DMS53 treated with DMSO at 0.1 percent for 48 hours (cell line): ENCODE results near the gene SLX4IP.

ENCODE experiments used
- DNase-seq: peaks from one replicate; lab custom pipeline; 2025; ENCODE audit not compliant: unreplicated experiment; lab: John Stamatoyannopoulos, UW

Gene SLX4IP

GRCh38 chr20:10625641-10626040 is 190.5 kb downstream of the SLX4IP start:
- DNase-seq = no peak

DNA sequence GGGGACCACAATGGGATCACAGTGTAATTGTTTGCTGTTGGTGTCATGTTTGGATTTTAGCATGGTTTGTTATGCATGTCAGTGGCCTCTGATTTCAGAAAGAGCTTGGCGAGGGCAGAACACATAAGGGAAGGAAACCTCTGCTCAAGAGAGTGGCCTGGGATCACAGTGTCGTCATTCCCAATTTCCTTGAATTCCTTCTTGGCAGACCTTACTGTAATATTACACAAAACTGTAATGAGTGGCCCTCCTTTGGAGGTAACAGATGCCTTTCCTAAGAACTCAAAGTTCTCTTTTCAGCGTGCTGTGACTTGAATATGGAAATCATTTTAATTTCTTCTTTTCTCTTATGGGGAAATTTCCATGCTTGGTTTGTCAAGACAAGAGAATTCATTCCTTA is 191.8 kb downstream of the SLX4IP start:
- DNase-seq = no peak

- no peak for DNase-seq
These were observed 195.0 kb downstream of the SLX4IP start for GRCh38 chr20:10629946-10630650.

DNA sequence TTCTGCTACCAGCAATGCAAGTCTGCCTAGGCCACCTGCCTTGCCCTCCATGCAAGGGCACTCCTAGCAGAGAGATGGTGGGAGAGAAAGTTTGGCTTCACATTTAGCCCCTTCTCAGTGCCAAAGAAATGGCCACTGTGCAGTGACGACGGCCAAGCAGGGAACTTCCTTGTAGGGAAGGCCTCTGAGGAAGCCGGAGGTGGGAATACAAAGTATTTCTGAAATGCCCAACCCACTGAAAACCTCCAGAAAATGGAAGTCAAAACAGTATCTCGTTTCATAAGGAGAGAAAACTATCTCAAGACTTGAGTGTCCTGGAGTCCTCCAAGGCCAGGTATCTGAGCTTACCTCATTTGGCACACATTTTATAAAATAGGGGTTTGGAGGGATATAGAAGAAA is 196.0 kb downstream of the SLX4IP start:
- no peak for DNase-seq

- DNase-seq = no peak
These were observed 197.8 kb downstream of the SLX4IP start for GRCh38 chr20:10632721-10633509.

- DNase-seq = no peak
These were observed 198.6 kb downstream of the SLX4IP start for GRCh38 chr20:10633718-10634117.

GRCh38 chr20:10634211-10634610 is 199.1 kb downstream of the SLX4IP start:
- DNase-seq = no peak

DNA sequence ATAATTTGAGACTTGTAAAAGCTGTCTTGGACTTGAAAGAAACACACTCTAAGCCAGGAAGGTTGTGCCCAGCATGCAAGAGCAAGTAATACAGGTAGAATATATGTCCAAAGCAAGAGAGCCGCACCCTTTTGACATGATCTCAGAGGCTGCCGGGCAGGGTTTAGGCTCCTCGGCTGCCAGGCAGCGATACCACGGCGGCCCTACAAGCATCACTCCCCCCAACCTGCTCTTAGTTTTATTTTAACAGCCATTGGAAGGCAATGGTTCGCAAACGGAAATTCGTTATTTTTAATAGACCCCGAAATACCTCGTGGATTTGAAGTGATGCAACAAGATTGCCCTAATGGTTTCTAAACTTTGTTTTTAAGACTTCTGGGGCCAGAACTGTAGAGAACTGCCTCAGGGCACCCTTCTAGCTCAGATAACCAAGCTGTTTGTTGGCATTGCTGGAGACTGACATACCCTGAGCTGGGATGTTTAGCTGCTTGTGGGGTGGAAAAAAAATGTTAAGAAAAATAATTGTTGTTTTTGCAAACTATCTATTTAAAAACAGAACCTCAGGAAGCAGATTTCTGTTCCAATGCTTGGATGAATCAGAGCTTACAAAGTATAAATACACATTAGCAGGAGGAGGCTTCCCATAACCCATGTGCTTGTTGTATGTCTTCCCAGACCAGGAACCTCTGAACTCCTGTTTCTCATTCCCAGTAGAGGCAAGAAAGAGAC is 199.7 kb downstream of the SLX4IP start:
- no peak for DNase-seq

GRCh38 chr20:10635476-10636208 is 200.5 kb downstream of the SLX4IP start:
- DNase-seq = no peak

DNA sequence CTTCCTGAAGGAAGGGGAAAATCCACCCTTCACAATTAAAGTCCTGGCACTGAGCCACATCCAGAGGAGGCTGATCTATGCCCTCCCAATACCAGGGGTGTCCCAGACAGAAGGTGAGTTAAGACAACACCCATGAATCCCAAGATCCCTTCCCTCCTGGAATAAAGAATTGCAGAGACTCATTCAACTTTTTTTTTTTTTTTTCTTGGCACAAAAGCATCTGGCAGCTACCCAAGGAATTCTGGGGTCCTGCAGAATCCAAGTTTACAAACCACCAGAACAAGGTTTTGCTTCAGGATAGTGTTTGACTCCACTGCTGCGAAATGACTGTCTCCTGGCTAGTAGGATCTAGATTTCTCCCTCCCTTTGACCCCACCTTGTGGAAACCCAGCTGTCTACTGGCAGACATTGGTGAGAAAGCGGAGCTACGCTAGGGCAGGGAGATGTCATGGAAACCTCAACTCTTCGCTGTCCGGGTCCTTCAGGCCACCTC is 201.3 kb downstream of the SLX4IP start:
- no peak for DNase-seq

GRCh38 chr20:10637031-10637559 is 202.0 kb downstream of the SLX4IP start:
- DNase-seq = no peak

DNA sequence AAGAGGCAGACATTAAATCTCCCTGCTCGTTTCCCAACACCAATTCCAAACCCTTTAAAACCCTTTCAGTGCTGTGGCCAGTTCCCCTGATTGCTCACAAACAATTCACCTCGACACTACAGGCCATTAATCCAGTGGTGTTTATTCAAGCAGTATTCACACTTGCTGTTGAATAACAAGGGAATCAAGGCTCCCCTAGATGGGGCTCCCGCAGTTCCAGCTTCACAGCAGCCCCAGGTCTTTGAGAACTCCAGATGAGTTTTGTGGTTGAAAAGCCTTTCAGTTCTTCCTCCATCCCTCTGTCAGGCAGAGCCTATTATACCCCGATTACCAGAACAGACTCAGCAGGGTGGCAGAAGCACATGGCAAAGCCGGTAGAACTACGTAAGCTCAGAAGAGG is 202.5 kb downstream of the SLX4IP start:
- DNase-seq = no peak

- DNase-seq = no peak
These were observed 204.1 kb downstream of the SLX4IP start for GRCh38 chr20:10639077-10639736.

DNA sequence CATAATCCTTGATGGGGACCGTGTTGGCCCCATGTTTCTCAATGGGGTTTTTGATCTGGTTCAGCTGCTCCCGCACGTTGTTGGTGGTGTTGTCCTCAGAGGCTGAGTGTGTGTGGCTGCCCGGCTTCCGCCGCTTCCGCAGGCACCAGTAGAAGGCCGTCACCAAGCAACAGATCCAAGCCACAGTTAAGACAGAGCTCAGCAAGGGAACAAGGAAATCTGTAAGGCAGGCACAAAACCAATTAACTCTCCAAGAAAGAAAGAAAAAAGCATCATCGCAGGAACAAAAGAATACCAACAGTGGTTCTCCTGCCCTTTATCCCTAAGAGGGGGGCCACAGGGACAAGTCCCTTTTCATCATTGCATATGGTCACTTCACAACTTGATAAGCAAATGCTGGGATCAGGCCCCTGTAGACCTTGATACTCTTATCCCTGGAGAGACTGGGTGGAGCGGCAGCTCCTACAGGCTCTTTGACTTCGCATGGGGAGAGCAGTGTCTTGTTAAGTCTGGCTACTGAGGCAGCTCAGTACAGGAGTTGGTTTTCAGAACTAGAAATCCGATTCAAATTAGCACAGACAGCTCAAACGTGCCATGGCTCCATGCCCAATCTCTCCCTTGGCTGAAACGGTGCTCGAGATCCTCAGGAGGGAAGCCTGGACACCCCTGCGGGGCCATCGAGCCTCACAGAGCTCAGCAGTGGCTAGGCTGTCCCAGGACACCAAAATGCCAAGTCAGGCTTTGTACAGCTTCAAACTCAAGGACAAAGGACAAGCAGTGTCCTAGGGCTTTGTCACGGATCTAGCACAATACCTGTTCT is 204.8 kb downstream of the SLX4IP start:
- no peak for DNase-seq

DNA sequence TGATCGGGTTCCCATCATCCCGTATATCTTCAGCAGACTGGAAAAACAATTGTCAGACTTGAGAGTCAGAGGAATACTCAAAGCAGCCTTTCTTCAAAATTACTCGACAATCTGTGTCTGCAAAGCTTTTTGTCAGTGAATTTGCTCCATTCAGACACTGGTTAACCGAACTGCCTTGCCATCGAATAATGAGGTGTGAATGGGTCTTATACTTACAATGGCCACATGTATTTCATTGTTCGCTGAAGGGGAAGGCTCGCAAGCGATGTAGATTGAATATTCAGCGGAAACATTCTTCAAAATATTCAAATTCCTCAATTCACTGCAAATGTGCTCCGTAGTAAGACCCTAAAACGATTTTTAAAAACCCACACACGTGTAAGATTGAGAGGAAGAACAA is 205.8 kb downstream of the SLX4IP start:
- no peak for DNase-seq

- DNase-seq = no peak
These were observed 206.4 kb downstream of the SLX4IP start for GRCh38 chr20:10641467-10641866.

- no peak for DNase-seq
These were observed 206.8 kb downstream of the SLX4IP start for GRCh38 chr20:10641893-10642292.

DNA sequence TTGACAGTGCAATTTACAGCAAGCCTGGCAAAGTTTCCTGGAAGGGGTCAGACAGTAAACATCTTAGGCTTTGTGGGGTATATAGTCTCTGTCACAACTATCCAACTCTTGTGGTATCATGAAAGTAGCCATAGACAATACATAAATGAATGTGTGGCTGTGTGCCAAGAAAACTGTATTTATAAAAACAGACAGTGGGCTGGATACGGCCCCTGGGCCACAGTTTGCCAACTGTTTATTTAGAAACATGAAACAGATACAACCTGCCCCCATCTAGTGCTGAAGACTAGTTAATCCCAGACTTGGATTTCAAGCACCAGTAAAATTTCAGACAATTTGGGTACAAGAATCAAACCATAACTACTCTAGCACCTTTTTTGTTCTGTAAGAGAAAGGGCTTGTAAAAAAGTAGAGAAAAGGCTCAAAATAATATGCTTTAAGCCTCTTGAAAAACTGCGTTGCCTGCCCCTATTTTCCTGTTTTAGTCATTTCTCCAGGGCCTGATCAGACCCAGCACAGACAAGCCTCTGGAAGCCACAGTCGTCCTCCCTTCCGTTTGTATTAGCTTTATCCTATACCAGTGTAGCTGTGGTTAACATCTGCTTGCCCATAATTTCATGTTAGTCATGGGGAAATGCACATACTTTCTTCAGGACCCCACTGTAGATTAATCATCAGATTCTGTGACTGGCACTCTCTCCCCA is 207.9 kb downstream of the SLX4IP start:
- DNase-seq = no peak

GRCh38 chr20:10643560-10643873 is 208.4 kb downstream of the SLX4IP start:
- no peak for DNase-seq
